Prostate gland (tissue), 2 donors: Measurements from ENCODE around the gene SRBD1.

Experiments
- POLR2A ChIP-seq: fragments of 450-650 bp; IDR thresholded peaks from one replicate; pipeline ENCODE4 v1.6.1; 2016; ENCODE audit warnings: antibody characterized with exemption, mild to moderate bottlenecking
- POLR2AphosphoS5 ChIP-seq: sonication (generic); formaldehyde crosslinking; IDR thresholded peaks from one replicate; pipeline ENCODE4 v1.6.1; 2017; ENCODE audit warnings: antibody characterized with exemption
- TF ChIP-seq, protein P1 (sequence below), 4 experiments: fragments of 200-600 bp in 2 of 4; fragments of 450-650 bp in 2 of 4; sonication (generic) in 2 of 4; IDR thresholded peaks; 1 replicate in 3 of 4; 2 replicates in 1 of 4; pipeline ENCODE4 v1.5.1; 2016 to 2019; ENCODE audit warnings: antibody characterized with exemption in 4 of 4, mild to moderate bottlenecking in 2 of 4, moderate library complexity in 2 of 4

DNA sequence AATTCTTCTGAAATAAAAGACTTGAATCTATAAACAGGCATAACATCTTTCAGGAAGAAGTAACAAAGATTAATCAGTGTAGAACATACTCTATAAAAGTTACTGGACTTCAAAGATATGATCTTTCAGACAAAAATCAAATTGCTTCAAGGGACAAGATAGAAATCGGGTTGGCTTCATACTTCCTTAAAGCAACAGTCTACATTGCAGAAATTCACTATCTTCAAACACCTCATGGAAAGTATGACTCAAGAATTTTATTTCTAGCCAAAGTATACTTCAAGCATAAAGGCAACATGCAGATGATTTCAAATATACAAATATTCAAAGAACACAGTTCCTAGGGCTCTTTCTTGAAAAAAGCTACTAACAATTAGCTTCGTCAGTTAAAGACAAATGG is 240.7 kb downstream of the SRBD1 start:
- TF ChIP-seq, protein P1, sequence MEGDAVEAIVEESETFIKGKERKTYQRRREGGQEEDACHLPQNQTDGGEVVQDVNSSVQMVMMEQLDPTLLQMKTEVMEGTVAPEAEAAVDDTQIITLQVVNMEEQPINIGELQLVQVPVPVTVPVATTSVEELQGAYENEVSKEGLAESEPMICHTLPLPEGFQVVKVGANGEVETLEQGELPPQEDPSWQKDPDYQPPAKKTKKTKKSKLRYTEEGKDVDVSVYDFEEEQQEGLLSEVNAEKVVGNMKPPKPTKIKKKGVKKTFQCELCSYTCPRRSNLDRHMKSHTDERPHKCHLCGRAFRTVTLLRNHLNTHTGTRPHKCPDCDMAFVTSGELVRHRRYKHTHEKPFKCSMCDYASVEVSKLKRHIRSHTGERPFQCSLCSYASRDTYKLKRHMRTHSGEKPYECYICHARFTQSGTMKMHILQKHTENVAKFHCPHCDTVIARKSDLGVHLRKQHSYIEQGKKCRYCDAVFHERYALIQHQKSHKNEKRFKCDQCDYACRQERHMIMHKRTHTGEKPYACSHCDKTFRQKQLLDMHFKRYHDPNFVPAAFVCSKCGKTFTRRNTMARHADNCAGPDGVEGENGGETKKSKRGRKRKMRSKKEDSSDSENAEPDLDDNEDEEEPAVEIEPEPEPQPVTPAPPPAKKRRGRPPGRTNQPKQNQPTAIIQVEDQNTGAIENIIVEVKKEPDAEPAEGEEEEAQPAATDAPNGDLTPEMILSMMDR (IDR thresholded peaks at IDR 0.05), result no peak
- TF ChIP-seq POLR2A, result no peak
- TF ChIP-seq POLR2AphosphoS5, result no peak
